Stimulated activated CD8-positive, alpha-beta memory T cell treated with anti-CD3 and anti-CD28 coated beads, Interleukin-2, amount 100 ng/mL, for 1 hour (primary cell): ENCODE data around the gene RIBC2.

Experiments used
- DNase-seq, 2 donors: peaks; one replicate each; pipeline ENCODE4 v3.0.0-alpha.2; 2020; ENCODE audit warnings: low read depth in 2 of 2

RIBC2 gene

DNA sequence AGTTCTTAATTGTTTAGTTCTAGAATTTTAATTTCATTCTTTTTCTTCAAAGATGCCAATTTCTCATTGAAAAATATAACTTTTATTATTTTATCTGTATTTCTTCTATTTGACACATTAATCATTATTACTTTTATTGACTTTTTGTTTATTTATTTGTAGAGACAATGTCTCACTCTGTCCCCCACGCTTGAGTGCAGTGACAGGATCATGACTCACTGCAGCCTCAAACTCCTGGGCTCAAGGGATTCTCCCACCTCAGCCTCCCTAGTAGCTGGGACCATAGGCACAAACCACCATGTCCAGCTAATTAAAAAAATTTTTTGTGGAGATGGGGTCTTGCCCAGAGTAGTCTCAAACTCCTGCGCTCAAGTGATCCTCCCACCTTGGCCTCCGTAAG, 58.9 kb downstream of the RIBC2 start:
- no peak for DNase-seq

GRCh38 chr22:45473626-45474237, 60.2 kb downstream of the RIBC2 start:
- no peak for DNase-seq

GRCh38 chr22:45475063-45475747, 61.7 kb downstream of the RIBC2 start:
- DNase-seq: no peak

GRCh38 chr22:45475851-45476514, 62.5 kb downstream of the RIBC2 start:
- no peak for DNase-seq

GRCh38 chr22:45476814-45477213, 63.3 kb downstream of the RIBC2 start:
- no peak for DNase-seq

DNA sequence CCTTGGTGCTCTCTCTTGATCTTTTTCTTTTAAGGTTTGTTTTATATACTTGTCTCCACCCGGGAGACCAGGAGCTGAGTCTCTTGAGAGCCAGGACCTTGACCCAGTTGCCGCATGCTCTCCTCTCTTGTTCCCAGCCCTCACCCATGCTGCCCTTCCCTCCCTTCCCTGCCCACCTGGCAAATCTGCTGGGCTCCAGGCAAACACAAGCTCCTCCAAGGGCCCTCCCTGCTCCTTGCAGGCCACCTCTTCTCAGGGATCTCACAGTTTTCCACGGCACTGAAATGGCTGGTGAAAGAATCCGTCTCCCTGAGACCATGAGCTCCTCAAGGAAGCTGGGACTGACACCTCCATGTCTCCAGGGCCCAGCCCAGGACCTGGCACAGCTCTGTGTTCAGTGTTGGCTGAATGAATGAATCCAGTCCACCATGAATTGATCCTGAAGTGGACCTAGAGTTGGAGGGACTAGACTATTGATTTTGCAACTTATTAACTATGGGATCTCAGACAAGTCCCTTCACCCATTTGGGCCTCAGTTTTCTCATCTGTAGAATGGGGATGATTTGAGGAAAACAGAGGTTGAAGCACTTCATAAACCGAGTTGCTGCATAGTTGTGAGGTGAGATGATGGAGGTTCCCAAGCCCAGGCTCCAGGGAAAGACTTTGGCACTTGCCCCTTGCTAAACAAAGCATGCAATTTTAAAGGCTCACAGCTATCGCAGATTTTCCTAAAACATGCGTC, 64.0 kb downstream of the RIBC2 start:
- DNase-seq: no peak

- DNase-seq: no peak
Observed at GRCh38 chr22:45478108-45478771, 64.7 kb downstream of the RIBC2 start.

DNA sequence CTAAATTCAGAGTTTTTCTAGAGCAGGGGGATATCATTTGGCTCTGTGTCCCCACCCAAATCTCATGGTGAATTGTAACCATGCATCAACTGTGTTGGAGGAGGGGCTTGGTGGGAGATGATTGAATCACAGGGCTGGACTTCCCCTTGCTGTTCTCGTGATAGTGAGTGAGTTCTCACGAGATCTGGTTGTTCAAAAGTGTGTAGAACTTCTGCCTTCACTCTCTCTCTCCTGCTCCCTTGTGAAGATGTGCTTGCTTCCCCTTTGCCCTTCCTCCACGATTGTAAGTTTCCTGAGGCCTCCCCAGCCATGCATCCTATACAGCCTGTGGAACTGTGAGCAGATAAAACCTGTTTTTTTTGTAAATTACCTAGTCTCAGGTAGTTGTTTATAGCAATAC, 67.2 kb downstream of the RIBC2 start:
- no peak for DNase-seq

DNA sequence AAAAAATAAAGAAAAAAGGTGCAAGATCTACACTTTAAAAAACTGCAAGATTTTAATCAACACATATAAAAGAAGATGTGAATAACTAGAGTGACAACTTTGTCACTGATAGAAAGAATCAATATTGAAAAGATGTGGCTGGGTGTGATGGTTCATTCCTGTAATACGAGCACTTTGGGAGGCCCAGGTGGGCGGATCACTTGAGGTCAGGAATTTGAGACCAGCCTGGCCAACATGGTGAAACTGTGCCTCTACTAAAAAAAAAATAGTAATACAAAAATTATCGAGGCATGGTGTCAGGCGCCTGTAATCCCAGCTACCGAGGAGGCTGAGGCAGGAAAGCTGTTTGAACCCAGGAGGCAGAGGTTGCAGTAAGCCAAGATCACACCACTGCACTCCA, 68.2 kb downstream of the RIBC2 start:
- no peak for DNase-seq
